Uterus (tissue), 4 donors: ENCODE data around the gene YBX3. TPM values are rescaled to one million over a fixed set of nuclear protein-coding genes. Genes with fewer than 3 reads are reported as not detected.

ENCODE experiments used
- DNase-seq, 2 donors: peaks; one replicate each; pipeline ENCODE4 v3.0.0-alpha.2; 2019 to 2020
- H3K27ac ChIP-seq, 2 donors: fragments of 200-600 bp; sonication (generic); 1 replicate in 1 of 2; 2 replicates in 1 of 2; pipeline ENCODE4 v1.5.1; 2016 to 2018
- H3K27me3 ChIP-seq, 2 donors: fragments of 200-600 bp; sonication (generic); one replicate each; pipeline ENCODE4 v1.5.1; 2018 to 2019; ENCODE audit warnings: control low read depth in 1 of 2
- H3K36me3 ChIP-seq, 2 donors: fragments of 200-600 bp; sonication (generic); one replicate each; pipeline ENCODE4 v1.5.1; 2019; ENCODE audit warnings: control low read depth in 1 of 2
- H3K4me1 ChIP-seq, 2 donors: fragments of 200-600 bp; sonication (generic); one replicate each; pipeline ENCODE4 v1.5.1; 2018 to 2019; ENCODE audit warnings: control low read depth in 1 of 2
- H3K4me3 ChIP-seq, 2 donors: fragments of 200-600 bp; sonication (generic); 1 replicate in 1 of 2; 2 replicates in 1 of 2; pipeline ENCODE4 v1.5.1; 2018 to 2019; ENCODE audit warnings: mild to moderate bottlenecking in 1 of 2
- H3K9me3 ChIP-seq, 2 donors: fragments of 200-600 bp; sonication (generic); one replicate each; pipeline ENCODE4 v1.5.1; 2019; ENCODE audit warnings: control low read depth in 1 of 2
- CTCF ChIP-seq, 4 experiments: fragments of 200-600 bp in 2 of 4; fragments of 450-650 bp in 2 of 4; sonication (generic) in 2 of 4; IDR thresholded peaks; one replicate each; pipeline ENCODE4 v1.5.1; 2016 to 2019; ENCODE audit warnings: antibody characterized with exemption in 4 of 4, mild to moderate bottlenecking in 2 of 4, moderate library complexity in 1 of 4
- POLR2A ChIP-seq, 2 donors: fragments of 450-650 bp; IDR thresholded peaks; one replicate each; pipeline ENCODE4 v1.6.1; 2016; ENCODE audit warnings: antibody characterized with exemption in 2 of 2, mild to moderate bottlenecking in 1 of 2, moderate library complexity in 1 of 2
- intact Hi-C: fragments of 100-400 bp; cut with DNase I; formaldehyde crosslinking; loops from one replicate; pipeline ENCODE4 v1.15.1; 2023; ENCODE audit warnings: low total_unique reads
- total RNA-seq, 4 donors: library from RNA; depleted of rRNA in 3 of 4; stranded (reverse); fragments of >200 nt in 3 of 4; gene quantifications; one replicate each; pipeline versions ENCODE4 v1.1.0 to v1.2.4, GENCODE V29; 2014 to 2023
- donor health status: DM: yes; HTN: yes; CAD: no.

YBX3 gene
- total RNA-seq, 4 donors from 2014 or later = 49.4 to 372 (median 216) TPM

GRCh38 chr12:10700581-10700980, 22.5 kb downstream of the YBX3 start:
- Histone ChIP-seq H3K27me3 (no peaks in the 10 kb centered on the region), H3K4me3 (no peak overlapping the region), H3K36me3 (no peaks in the 10 kb centered on the region), H3K4me1 (peaks cover 0 to 5% of the 10 kb centered on the region in 2 donors), H3K27ac (no peak overlapping the region), H3K9me3 (no peaks in the 10 kb centered on the region)
- DNase-seq = no peak
- intact Hi-C loops = no loop called here
- no peak for TF ChIP-seq POLR2A (IDR thresholded peaks at IDR 0.05)
- no peak for TF ChIP-seq CTCF (IDR thresholded peaks at IDR 0.05)

- H3K4me3 ChIP-seq = no peak overlapping the region
- H3K27ac ChIP-seq = no peak overlapping the region
- no peaks in the 10 kb centered on the region for H3K27me3 ChIP-seq
- H3K9me3 ChIP-seq = no peaks in the 10 kb centered on the region
- DNase-seq = no peak
- H3K36me3 ChIP-seq = no peaks in the 10 kb centered on the region
- intact Hi-C loops = no loop called here
- TF ChIP-seq CTCF (IDR thresholded peaks at IDR 0.05) (no peak), POLR2A (IDR thresholded peaks at IDR 0.05) (no peak)
- no peaks in the 10 kb centered on the region for H3K4me1 ChIP-seq
These were observed 25.3 kb downstream of the YBX3 start for GRCh38 chr12:10697862-10698261.

- intact Hi-C loops = no loop called here
- Histone ChIP-seq H3K4me3 (no peak overlapping the region), H3K4me1 (no peaks in the 10 kb centered on the region), H3K27ac (no peak overlapping the region), H3K27me3 (no peaks in the 10 kb centered on the region), H3K9me3 (no peaks in the 10 kb centered on the region), H3K36me3 (no peaks in the 10 kb centered on the region)
- TF ChIP-seq POLR2A (IDR thresholded peaks at IDR 0.05) (no peak), CTCF (IDR thresholded peaks at IDR 0.05) (no peak)
- no peak for DNase-seq
These were observed 26.0 kb downstream of the YBX3 start for GRCh38 chr12:10697156-10697555.

- TF ChIP-seq POLR2A (IDR thresholded peaks at IDR 0.05) (no peak), CTCF (IDR thresholded peaks at IDR 0.05) (no peak)
- no peak for DNase-seq
- intact Hi-C loops = no loop called here
These were observed 32.2 kb downstream of the YBX3 start for GRCh38 chr12:10690906-10691305.

GRCh38 chr12:10689146-10689545, 34.0 kb downstream of the YBX3 start:
- Histone ChIP-seq H3K4me3 (no peak overlapping the region), H3K27ac (no peak overlapping the region), H3K36me3 (no peaks in the 10 kb centered on the region), H3K9me3 (no peaks in the 10 kb centered on the region), H3K27me3 (no peaks in the 10 kb centered on the region), H3K4me1 (no peaks in the 10 kb centered on the region)
- TF ChIP-seq CTCF (IDR thresholded peaks at IDR 0.05) (no peak), POLR2A (IDR thresholded peaks at IDR 0.05) (no peak)
- intact Hi-C loops = no loop called here
- DNase-seq = no peak

More at GRCh38 chr12:10690906-10691305, 32.2 kb downstream of the YBX3 start:
- Histone ChIP-seq H3K36me3 (no peaks in the 10 kb centered on the region), H3K4me3 (no peak overlapping the region), H3K27ac (no peak overlapping the region), H3K4me1 (no peaks in the 10 kb centered on the region), H3K9me3 (no peaks in the 10 kb centered on the region), H3K27me3 (no peaks in the 10 kb centered on the region)
